ENCODE data around the gene UFSP2.
"Not testable (repeated sequence)": the region's sequence is repeated elsewhere in the genome, so short reads cannot be mapped to it uniquely, and the experiment has no call there.

UFSP2 gene

DNA sequence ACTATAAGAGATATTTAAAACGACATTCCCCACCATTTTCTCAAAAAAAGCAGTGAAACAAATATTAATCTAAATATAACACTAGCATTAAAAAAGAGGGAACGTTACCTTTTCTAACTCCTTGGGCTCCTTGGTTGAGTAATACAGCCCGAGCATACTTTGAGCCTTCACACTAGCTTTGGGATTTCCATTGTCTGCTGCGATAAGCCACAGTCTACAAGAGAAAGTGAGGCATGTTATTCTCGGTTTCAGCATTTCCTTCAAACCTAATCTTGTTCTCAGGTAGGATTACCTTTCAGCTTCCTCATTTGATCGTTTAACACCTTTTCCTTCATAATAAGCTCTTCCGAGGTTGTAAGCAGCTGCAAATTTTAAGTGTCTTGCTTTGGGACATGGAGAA lies 51.7 kb downstream of the UFSP2 start:
- H3K27ac ChIP-seq, result no peak overlapping the region
- TF ChIP-seq CTCF (conservative IDR thresholded peaks at IDR 0.05), result no peak

DNA sequence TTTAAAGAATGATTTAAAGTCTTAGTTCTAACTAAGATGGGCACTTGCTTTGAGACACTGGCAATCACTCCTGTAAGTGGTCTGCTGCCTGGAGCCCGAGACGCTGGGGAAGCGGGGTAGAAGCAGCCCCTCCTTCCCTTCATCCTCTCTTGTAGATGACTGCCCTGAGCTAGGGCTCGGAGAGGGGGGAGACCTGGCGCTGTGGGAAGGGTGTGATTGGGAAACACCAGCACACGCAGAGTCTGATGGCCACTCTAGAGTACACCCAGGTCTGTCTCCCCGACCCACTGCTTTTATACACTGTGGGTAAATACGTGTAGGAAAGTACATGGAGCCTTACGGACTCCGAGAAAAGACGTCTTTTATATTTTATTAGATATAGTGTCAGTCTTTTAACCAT lies 54.1 kb downstream of the UFSP2 start:
- no peak overlapping the region for H3K27ac ChIP-seq
- TF ChIP-seq CTCF (conservative IDR thresholded peaks at IDR 0.05), result no peak

DNA sequence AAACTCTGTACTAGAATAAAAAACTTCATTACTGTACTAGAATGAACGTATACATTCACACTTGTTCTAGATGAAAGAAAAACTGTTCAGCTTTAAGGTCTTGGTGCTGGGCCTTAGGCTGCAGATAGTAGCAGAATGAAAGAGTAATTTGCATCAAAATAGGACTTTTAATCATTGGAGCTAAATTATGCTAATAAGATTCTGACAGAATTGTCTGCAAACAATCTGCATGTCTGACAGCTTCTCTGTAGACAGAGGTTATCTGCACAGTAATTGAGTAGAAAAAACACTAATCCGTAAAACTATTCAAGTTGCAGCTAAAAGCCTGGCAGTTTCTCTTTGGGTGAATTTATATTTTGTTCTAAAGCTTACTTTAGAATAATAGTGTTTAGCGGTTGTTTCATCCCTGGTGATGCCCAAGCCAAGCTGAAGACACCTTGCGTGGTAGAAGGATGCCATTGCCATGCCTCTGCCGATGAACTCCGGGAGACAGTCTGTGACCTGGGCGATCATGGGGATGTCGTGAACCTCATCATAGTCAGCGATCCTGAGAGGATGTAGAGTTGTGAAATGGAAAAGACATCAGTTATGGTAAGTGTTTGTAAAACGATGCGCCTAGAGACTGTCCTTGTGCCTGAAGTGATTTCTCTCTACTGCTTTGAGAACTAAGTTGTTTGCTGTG lies 55.4 kb downstream of the UFSP2 start:
- TF ChIP-seq CTCF (conservative IDR thresholded peaks at IDR 0.05), result no peak
- no peak overlapping the region for H3K27ac ChIP-seq

DNA sequence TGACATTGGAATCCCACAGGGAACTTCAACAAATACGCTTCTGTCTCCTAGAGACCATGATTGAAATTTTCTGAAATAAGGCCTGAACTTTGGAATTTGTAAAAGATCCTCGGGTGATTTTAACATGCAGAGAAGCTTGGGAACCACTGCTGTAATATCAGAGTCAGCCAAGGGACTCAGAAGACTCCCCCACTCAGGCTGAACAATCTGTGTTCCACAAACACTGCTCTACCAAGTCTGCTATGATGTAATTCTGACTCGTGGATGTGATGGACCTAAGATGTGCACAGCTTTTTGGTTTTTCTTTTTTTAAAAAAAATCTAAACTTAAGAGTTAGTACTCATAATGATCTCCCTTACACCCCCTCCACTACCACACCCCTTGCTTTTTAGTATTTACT lies 56.0 kb downstream of the UFSP2 start:
- no peak overlapping the region for H3K27ac ChIP-seq
- TF ChIP-seq CTCF (conservative IDR thresholded peaks at IDR 0.05), result no peak

- no peak overlapping the region for H3K27ac ChIP-seq
- TF ChIP-seq CTCF (conservative IDR thresholded peaks at IDR 0.05), result no peak
These were observed 60.9 kb downstream of the UFSP2 start for GRCh38 chr4:185364886-185365285.

DNA sequence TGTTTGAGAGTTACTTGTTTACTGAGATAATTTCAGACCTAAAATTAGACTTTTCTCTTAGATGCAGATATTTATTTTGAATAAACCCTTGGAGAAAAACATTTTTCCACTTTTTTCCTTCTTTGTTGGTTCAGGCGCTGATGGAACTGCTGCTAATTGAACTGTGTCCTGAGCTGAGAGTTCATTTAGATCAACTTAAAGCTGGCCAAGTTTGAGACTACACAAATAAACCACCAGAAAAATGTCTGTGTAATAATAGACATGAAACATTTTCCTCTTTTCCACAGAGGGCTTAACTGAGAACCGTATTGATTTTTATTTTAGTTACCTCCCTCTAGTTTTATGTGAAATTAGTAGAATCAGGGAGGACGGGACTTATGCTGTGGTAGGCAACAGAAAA lies 62.5 kb downstream of the UFSP2 start:
- H3K27ac ChIP-seq, result no peak overlapping the region
- TF ChIP-seq CTCF (conservative IDR thresholded peaks at IDR 0.05), result no peak

DNA sequence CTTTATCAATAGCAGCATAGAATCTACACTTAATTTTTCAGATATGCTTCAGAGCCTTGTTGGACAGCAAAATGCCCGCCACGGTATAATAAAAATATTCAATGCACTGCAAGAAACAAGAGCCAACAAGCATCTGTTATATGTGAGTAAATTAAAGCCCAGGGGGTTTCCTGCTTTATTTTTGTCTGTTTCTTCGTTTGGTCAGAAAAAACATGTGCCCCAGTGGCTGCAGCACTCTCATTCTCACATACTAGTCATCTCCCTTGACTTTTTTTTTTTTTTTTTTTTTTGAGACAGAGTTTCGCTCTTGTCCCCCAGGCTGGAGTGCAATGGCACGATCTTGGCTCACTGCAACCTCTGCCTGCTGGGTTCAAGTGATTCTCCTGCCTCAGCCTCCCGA lies 63.2 kb downstream of the UFSP2 start:
- H3K27ac ChIP-seq, result not testable (repeated sequence)

DNA sequence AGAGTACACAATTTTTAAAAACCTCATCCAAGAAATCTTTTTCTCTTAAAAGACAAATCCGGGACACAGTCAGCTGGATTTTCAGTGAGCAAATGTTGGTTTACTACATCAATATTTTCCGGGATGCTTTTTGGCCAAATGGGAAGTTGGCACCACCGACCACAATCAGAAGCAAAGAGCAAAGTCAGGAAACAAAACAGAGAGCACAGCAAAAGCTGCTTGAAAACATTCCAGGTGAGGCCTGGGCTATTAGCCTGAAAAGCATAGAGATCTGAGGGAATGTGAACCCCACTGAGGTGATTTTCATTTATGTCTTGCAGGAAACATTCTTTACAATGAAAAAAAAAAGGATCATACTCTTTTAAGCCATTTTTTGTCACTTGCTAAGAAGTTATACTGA lies 63.9 kb downstream of the UFSP2 start:
- no peak for TF ChIP-seq CTCF (conservative IDR thresholded peaks at IDR 0.05)
- no peak overlapping the region for H3K27ac ChIP-seq

Measured in VCaP (cell line).